IMR-90 (cell line): Measurements from ENCODE around the gene TRPM6. TPM values are rescaled to one million over a fixed set of nuclear protein-coding genes. Genes with fewer than 3 reads are reported as not detected.

Experiments
- ATAC-seq: fragments of 200-7000 bp; cut with Tn5 transposase; 2 replicates; pipeline ENCODE4 v1.9.1; 2020; ENCODE audit warnings: low read depth, mild to moderate bottlenecking, moderate library complexity
- BruUV-seq: library from RNA; stranded (reverse); fragments of 400-500 nt; replicated peaks from 2 replicates; lab custom pipeline; 2021; lab: Mats Ljungman, UMichigan
- CTCF ChIA-PET: fragments of 300-600 bp; formaldehyde crosslinking; extraction: SDS; loops from one replicate; lab custom pipeline; 2021; ENCODE audit warnings: antibody characterized with exemption; lab: Yijun Ruan, JAX
- POLR2A ChIA-PET: fragments of 300-600 bp; sonication (Branson Sonifier 250); formaldehyde crosslinking; loops from one replicate; lab custom pipeline; 2022; ENCODE audit warnings: antibody characterized with exemption; ENCODE audit not compliant: unreplicated experiment; lab: Charles Lee
- DNase-seq: peaks from one replicate; pipeline ENCODE4 v3.0.0; 2013
- H2AFZ ChIP-seq: replicated peaks from 2 replicates; pipeline ENCODE3; 2013; ENCODE audit warnings: low read length, mild to moderate bottlenecking; ENCODE audit not compliant: poor library complexity
- H2AK5ac ChIP-seq: 2 replicates; pipeline ENCODE4 v1.6.1; 2013; ENCODE audit warnings: low read depth, low read length, inconsistent platforms
- H2AK9ac ChIP-seq: replicated peaks from 2 replicates; pipeline ENCODE3; 2013; ENCODE audit warnings: mild to moderate bottlenecking, low read depth, low read length, moderate library complexity; ENCODE audit not compliant: poor library complexity
- H2BK120ac ChIP-seq: 2 replicates; pipeline ENCODE4 v1.6.1; 2013; ENCODE audit warnings: low read depth, low read length, inconsistent platforms
- H2BK15ac ChIP-seq: 3 replicates; pipeline ENCODE4 v1.6.1; 2013; ENCODE audit warnings: low read depth, low read length, inconsistent platforms
- H2BK20ac ChIP-seq: 2 replicates; pipeline ENCODE4 v1.6.1; 2013; ENCODE audit warnings: low read depth, mild to moderate bottlenecking, inconsistent platforms, low read length, moderate library complexity
- H2BK5ac ChIP-seq: 2 replicates; pipeline ENCODE4 v1.6.1; 2013; ENCODE audit warnings: mild to moderate bottlenecking, low read depth, low read length, inconsistent platforms; ENCODE audit not compliant: poor library complexity, severe bottlenecking
- H3K14ac ChIP-seq: replicated peaks from 2 replicates; pipeline ENCODE4 v1.6.1; 2013; ENCODE audit warnings: low read depth, low read length, inconsistent platforms
- H3K18ac ChIP-seq: 2 replicates; pipeline ENCODE4 v1.6.1; 2013; ENCODE audit warnings: low read depth, low read length, control low read depth
- H3K23ac ChIP-seq: 2 replicates; pipeline ENCODE4 v1.6.1; 2013; ENCODE audit warnings: low read depth, low read length, inconsistent platforms
- H3K27ac ChIP-seq: 2 replicates; pipeline ENCODE4 v1.5.1; 2013; ENCODE audit warnings: mild to moderate bottlenecking, control low read depth, low read length; ENCODE audit not compliant: insufficient read depth
- H3K27me3 ChIP-seq: 2 replicates; pipeline ENCODE4 v1.6.1; 2013; ENCODE audit warnings: low read length; ENCODE audit not compliant: control insufficient read depth, insufficient read depth
- H3K36me3 ChIP-seq: 2 replicates; pipeline ENCODE4 v1.6.1; 2013; ENCODE audit warnings: low read length, mixed read lengths; ENCODE audit not compliant: control insufficient read depth, insufficient read depth
- H3K4ac ChIP-seq: 2 replicates; pipeline ENCODE4 v1.6.1; 2013; ENCODE audit warnings: low read depth, low read length, inconsistent platforms
- H3K4me1 ChIP-seq: 2 replicates; pipeline ENCODE4 v1.6.1; 2013; ENCODE audit warnings: low read length, mixed read lengths; ENCODE audit not compliant: control insufficient read depth, insufficient read depth
- H3K4me2 ChIP-seq: 2 replicates; pipeline ENCODE4 v1.6.1; 2013; ENCODE audit warnings: low read depth, mild to moderate bottlenecking, control low read depth, low read length, moderate library complexity
- H3K4me3 ChIP-seq: 2 replicates; pipeline ENCODE4 v1.5.1; 2013; ENCODE audit warnings: low read depth, mild to moderate bottlenecking, control low read depth, low read length, moderate library complexity; ENCODE audit not compliant: insufficient read depth
- H3K56ac ChIP-seq: 2 replicates; pipeline ENCODE4 v1.6.1; 2013; ENCODE audit warnings: low read length, inconsistent platforms; ENCODE audit not compliant: insufficient read depth; ENCODE audit errors: extremely low read depth
- H3K79me1 ChIP-seq, 2 experiments: 2 replicates each; pipeline ENCODE4 v1.6.1; 2013; ENCODE audit warnings: low read length in 2 of 2, inconsistent platforms in 1 of 2, low read depth in 1 of 2
- H3K9ac ChIP-seq: 2 replicates; pipeline ENCODE4 v1.6.1; 2013; ENCODE audit warnings: low read depth, low read length, control low read depth
- H3K9me1 ChIP-seq: 2 replicates; pipeline ENCODE4 v1.6.1; 2013; ENCODE audit warnings: low read length, inconsistent platforms; ENCODE audit not compliant: insufficient read depth
- H3K9me3 ChIP-seq: 2 replicates; pipeline ENCODE4 v1.6.1; 2013; ENCODE audit warnings: low read length; ENCODE audit not compliant: control insufficient read depth, insufficient read depth
- H4K20me1 ChIP-seq: 2 replicates; pipeline ENCODE4 v1.6.1; 2013; ENCODE audit warnings: low read length, inconsistent platforms; ENCODE audit not compliant: insufficient read depth
- H4K5ac ChIP-seq: 2 replicates; pipeline ENCODE4 v1.6.1; 2013; ENCODE audit warnings: mild to moderate bottlenecking, low read depth, low read length, control low read depth
- H4K8ac ChIP-seq, 2 experiments: 2 replicates each; pipeline ENCODE4 v1.6.1; 2013; ENCODE audit warnings: low read depth in 2 of 2, low read length in 2 of 2, control low read depth in 1 of 2, inconsistent platforms in 1 of 2
- H4K91ac ChIP-seq: 2 replicates; pipeline ENCODE4 v1.6.1; 2013; ENCODE audit warnings: low read depth, low read length, inconsistent platforms; ENCODE audit not compliant: insufficient read depth
- BHLHE40 ChIP-seq: fragments of 150-350 bp; IDR thresholded peaks from 2 replicates; pipeline ENCODE4 v1.6.1; 2016; ENCODE audit warnings: mild to moderate bottlenecking, low read depth, low read length
- CEBPB ChIP-seq: IDR thresholded peaks from 2 replicates; pipeline ENCODE4 v1.6.1; 2012; ENCODE audit warnings: low read depth, low read length, improper control_type of control experiment
- CHD1 ChIP-seq: IDR thresholded peaks from 2 replicates; pipeline ENCODE4 v1.6.1; 2012; ENCODE audit warnings: low read depth, low read length, improper control_type of control experiment
- CTCF ChIP-seq: conservative IDR thresholded peaks from 2 replicates; pipeline ENCODE4 v1.5.1; 2012; ENCODE audit warnings: mild to moderate bottlenecking, low read depth, low read length, improper control_type of control experiment
- ELK1 ChIP-seq: fragments of 150-350 bp; IDR thresholded peaks from 2 replicates; pipeline ENCODE4 v1.6.1; 2016; ENCODE audit warnings: low read depth, mild to moderate bottlenecking, low read length, moderate library complexity, borderline replicate concordance
- FOS ChIP-seq: fragments of 150-350 bp; IDR thresholded peaks from 2 replicates; pipeline ENCODE4 v1.6.1; 2016; ENCODE audit warnings: low read depth, low read length
- MAFK ChIP-seq: IDR thresholded peaks from 2 replicates; pipeline ENCODE4 v1.6.1; 2012; ENCODE audit warnings: low read depth, low read length, improper control_type of control experiment
- MAZ ChIP-seq: IDR thresholded peaks from 2 replicates; pipeline ENCODE4 v1.6.1; 2012; ENCODE audit warnings: low read depth, mild to moderate bottlenecking, low read length, improper control_type of control experiment, moderate library complexity, borderline replicate concordance
- MXI1 ChIP-seq: IDR thresholded peaks from 2 replicates; pipeline ENCODE4 v1.6.1; 2012; ENCODE audit warnings: low read depth, mild to moderate bottlenecking, low read length, moderate library complexity, borderline replicate concordance
- NFE2L2 ChIP-seq: fragments of 150-350 bp; IDR thresholded peaks from 2 replicates; pipeline ENCODE4 v1.6.1; 2016; ENCODE audit warnings: low read depth, mild to moderate bottlenecking, low read length
- POLR2A ChIP-seq: IDR thresholded peaks from 2 replicates; pipeline ENCODE4 v1.6.1; 2012; ENCODE audit warnings: mild to moderate bottlenecking, low read depth, low read length
- RAD21 ChIP-seq: IDR thresholded peaks from 2 replicates; pipeline ENCODE4 v1.6.1; 2012; ENCODE audit warnings: low read length, improper control_type of control experiment
- RCOR1 ChIP-seq: IDR thresholded peaks from 2 replicates; pipeline ENCODE4 v1.6.1; 2012; ENCODE audit warnings: mild to moderate bottlenecking, low read length, improper control_type of control experiment; ENCODE audit not compliant: insufficient replicate concordance
- RFX5 ChIP-seq: IDR thresholded peaks from 2 replicates; pipeline ENCODE4 v1.8.0; 2012; ENCODE audit warnings: low read depth, mild to moderate bottlenecking, low read length, moderate library complexity
- SMC3 ChIP-seq: fragments of 150-350 bp; IDR thresholded peaks from 2 replicates; pipeline ENCODE4 v1.6.1; 2016; ENCODE audit warnings: low read depth, mild to moderate bottlenecking, antibody characterized with exemption, low read length, moderate library complexity
- USF2 ChIP-seq: fragments of 150-350 bp; IDR thresholded peaks from 2 replicates; pipeline ENCODE4 v1.6.1; 2017; ENCODE audit warnings: mild to moderate bottlenecking, antibody characterized with exemption, low read length, low read depth
- WGBS, 2 experiments: methylation state at CpG; one replicate each; pipeline versions ENCODE4 v1.1.5 to v1.1.7; 2013; ENCODE audit warnings: missing lambda C conversion rate in 2 of 2; ENCODE audit not compliant: insufficient read length in 1 of 2; ENCODE audit errors: extremely low coverage in 2 of 2; 5-methylcytosine and 5-hydroxymethylcytosine counted together
- dilution Hi-C: fragments of 300-500 bp; cut with HindIII; formaldehyde crosslinking; loops from one replicate; pipeline ENCODE4 v1.14.3; 2018; ENCODE audit warnings: low sequenced_read_pairs; ENCODE audit not compliant: unreplicated experiment
- in situ Hi-C: fragments of 300-500 bp; cut with MboI; formaldehyde crosslinking; loops from 3 replicates; pipeline ENCODE4 v1.14.3; 2019; ENCODE audit warnings: low sequenced_read_pairs, inconsistent platforms, mixed read lengths
- intact Hi-C: fragments of 100-400 bp; cut with micrococcal nuclease; formaldehyde crosslinking; loops from 2 replicates; pipeline ENCODE4 v1.10.0; 2022
- polyA plus RNA-seq, 3 experiments: library from polyadenylated mRNA; depleted of rRNA; stranded (reverse); fragments of >200 nt; gene quantifications; 2 replicates each; pipeline ENCODE4 v1.2.3, GENCODE V29; 2012; ENCODE audit warnings: low replicate concordance in 1 of 3
- total RNA-seq: library from RNA; depleted of rRNA; stranded (reverse); fragments of >200 nt; gene quantifications from 2 replicates; pipeline ENCODE4 v1.2.3, GENCODE V29; 2012

The TRPM6 gene
- total and polyA plus RNA-seq, 2 of the 4 experiments (the other 2 are of a cell fraction): under 0.01 to 0.02 TPM

- no peak overlapping the region for H3K4me3 ChIP-seq
- dilution Hi-C loops (no loop called here), intact Hi-C loops (loop anchor here (10.0 kb wide), 1 partner anchor 120 kb away; no protein-coding TSS in a partner anchor), in situ Hi-C loops (no loop called here)
- DNase-seq: peak; percentile 16
- TF ChIP-seq CHD1: no peak
- no peak for TF ChIP-seq MXI1
- TF ChIP-seq RCOR1: no peak
- no peak for TF ChIP-seq RFX5
- TF ChIP-seq SMC3: no peak
- TF ChIP-seq RAD21: no peak
- TF ChIP-seq NFE2L2: no peak
- TF ChIP-seq BHLHE40: no peak
- TF ChIP-seq MAZ: no peak
- TF ChIP-seq CTCF: no peak
- TF ChIP-seq POLR2A: no peak
- TF ChIP-seq ELK1: no peak
- TF ChIP-seq USF2: no peak
- TF ChIP-seq MAFK: no peak
- TF ChIP-seq CEBPB: no peak
- no peak for TF ChIP-seq FOS
- ChIA-PET POLR2A (no interaction called here), CTCF (no interaction called here)
- no peak overlapping the region for H2BK120ac ChIP-seq
- no peak for ATAC-seq
- no peaks in the 10 kb centered on the region for H4K20me1 ChIP-seq
- H3K27ac ChIP-seq: no peak overlapping the region
- no peaks in the 10 kb centered on the region for H3K79me1 ChIP-seq
- H3K9me1 ChIP-seq: no peaks in the 10 kb centered on the region
- H3K9me3 ChIP-seq: no peaks in the 10 kb centered on the region; the same call in 1 of the 2 replicates
- H3K27me3 ChIP-seq: no peaks in the 10 kb centered on the region
- BruUV-seq: no TSS peak
- no peak overlapping the region for H2BK20ac ChIP-seq
- no peak overlapping the region for H4K8ac ChIP-seq
- no peak overlapping the region for H4K91ac ChIP-seq
- H2BK5ac ChIP-seq: no peak overlapping the region
- no peak overlapping the region for H3K18ac ChIP-seq
- H2AFZ ChIP-seq: no peak overlapping the region
- H3K4me2 ChIP-seq: no peak overlapping the region
- H3K4me1 ChIP-seq: no peaks in the 10 kb centered on the region
- H2AK5ac ChIP-seq: no peak overlapping the region
- WGBS, 2 experiments: no CpG with 5 or more reads among the region's 8 CpGs
- no peak overlapping the region for H4K5ac ChIP-seq
- H3K4ac ChIP-seq: no peak overlapping the region
- H3K23ac ChIP-seq: no peak overlapping the region
- no peaks in the 10 kb centered on the region for H3K36me3 ChIP-seq
- H2AK9ac ChIP-seq: no peak overlapping the region
- H3K14ac ChIP-seq: no peak overlapping the region
- no peak overlapping the region for H3K9ac ChIP-seq
- no peak overlapping the region for H3K56ac ChIP-seq
- H2BK15ac ChIP-seq: no peak overlapping the region
Observed at GRCh38 chr9:74935008-74935407, 47.3 kb upstream of the TRPM6 start.
